SH-SY5Y (cell line): ENCODE measurements around the gene GRM5.

Experiments used
- GATA2 ChIP-seq: IDR thresholded peaks from 2 replicates; pipeline ENCODE4 v1.6.1; 2011; ENCODE audit warnings: mild to moderate bottlenecking, low read depth, low read length
- GATA3 ChIP-seq: IDR thresholded peaks from 2 replicates; pipeline ENCODE4 v1.6.1; 2011; ENCODE audit warnings: low read depth, mild to moderate bottlenecking, low read length, moderate library complexity

DNA sequence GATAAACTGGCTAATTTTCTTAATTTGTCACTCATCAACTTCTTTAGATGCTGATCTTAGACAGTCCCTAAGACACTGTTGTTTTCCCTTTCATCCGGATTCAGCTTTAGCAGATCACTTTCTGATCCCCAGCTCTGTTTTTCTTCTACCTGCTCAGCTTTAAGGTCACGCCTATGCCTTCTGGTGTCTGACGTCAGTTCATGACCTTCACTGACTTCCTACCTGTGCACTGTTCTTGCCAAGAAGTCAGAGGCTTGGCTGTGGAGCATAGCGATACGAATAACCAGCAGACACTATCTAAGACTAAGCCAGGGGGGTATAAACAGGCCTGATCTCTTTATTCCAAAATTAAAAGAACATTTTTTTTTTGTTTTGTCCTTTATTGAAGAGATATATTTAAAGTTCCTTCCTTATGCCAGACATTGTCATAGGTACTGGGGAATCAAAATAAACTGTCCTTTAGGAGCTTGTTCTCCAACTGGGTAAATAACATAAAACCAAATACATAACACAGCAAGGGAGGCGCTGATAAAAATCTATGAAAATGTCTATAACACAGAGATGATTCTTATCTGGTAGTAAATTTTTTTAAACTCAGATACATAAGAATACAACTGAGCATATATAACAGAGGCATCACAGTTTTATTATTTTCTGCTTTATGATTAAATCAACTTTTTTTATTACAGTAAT is 376.1 kb downstream of the GRM5 start:
- TF ChIP-seq GATA2 (no peak), GATA3 (no peak)
